B cell (primary cell): ENCODE data around the gene BRD3. TPM values are rescaled to one million over a fixed set of nuclear protein-coding genes. Genes with fewer than 3 reads are reported as not detected.
A peak's percentile ranks its signal among the peaks of the same experiment; 100 is the strongest.

ENCODE experiments used
- ATAC-seq: fragments of 200-7000 bp; cut with Tn5 transposase; one replicate; pipeline ENCODE4 v1.10.0; 2021; ENCODE audit warnings: low read depth, mild to moderate bottlenecking, moderate number of reproducible peaks, moderate library complexity
- CTCF ChIA-PET: fragments of 350-600 bp; sonication (Branson Sonifier 250); formaldehyde crosslinking; loops from one replicate; lab custom pipeline; 2021; ENCODE audit warnings: antibody characterized with exemption, inconsistent platforms; lab: Charles Lee
- POLR2A ChIA-PET: fragments of 350-600 bp; sonication (Branson Sonifier 250); formaldehyde crosslinking; loops from one replicate; lab custom pipeline; 2021; ENCODE audit warnings: antibody characterized with exemption; lab: Charles Lee
- DNase-seq: peaks from one replicate; pipeline ENCODE4 v3.0.0; 2013
- H2AFZ ChIP-seq: 2 replicates; pipeline ENCODE4 v1.6.1; 2012; ENCODE audit warnings: mild to moderate bottlenecking, low read depth, low read length; ENCODE audit not compliant: insufficient read depth, poor library complexity, severe bottlenecking
- H3K27ac ChIP-seq, 2 donors: 1 replicate in 1 of 2; 2 replicates in 1 of 2; pipeline ENCODE4 v1.5.1; 2012 to 2013; ENCODE audit warnings: low read length in 2 of 2, mild to moderate bottlenecking in 2 of 2, moderate library complexity in 1 of 2
- H3K27me3 ChIP-seq, 4 experiments: fragments of 200-600 bp in 1 of 4; sonication (generic) in 1 of 4; replicated peaks in 1 of 4; 1 replicate in 2 of 4; 2 replicates in 2 of 4; pipeline versions ENCODE4 v1.6.1 to v1.7.0; 2013 to 2016; ENCODE audit warnings: low read length in 3 of 4, mild to moderate bottlenecking in 2 of 4, mixed read lengths in 1 of 4, moderate library complexity in 1 of 4; ENCODE audit not compliant: insufficient read depth in 4 of 4, control insufficient read depth in 3 of 4; ENCODE audit errors: control extremely low read depth in 1 of 4
- H3K36me3 ChIP-seq, 2 experiments: replicated peaks in 1 of 2; 1 replicate in 1 of 2; 2 replicates in 1 of 2; pipeline versions ENCODE4 v1.6.1 to v1.7.1; 2013; ENCODE audit warnings: low read length in 1 of 2; ENCODE audit not compliant: insufficient read depth in 2 of 2, control insufficient read depth in 1 of 2; ENCODE audit errors: control extremely low read depth in 1 of 2, extremely low read depth in 1 of 2
- H3K4me1 ChIP-seq, 2 donors: fragments of 200-600 bp in 1 of 2; sonication (generic) in 1 of 2; 1 replicate in 1 of 2; 2 replicates in 1 of 2; pipeline versions ENCODE4 v1.5.1 to v1.6.1; 2013 to 2017; ENCODE audit warnings: low read length in 2 of 2; ENCODE audit not compliant: control insufficient read depth in 2 of 2, insufficient read depth in 2 of 2
- H3K4me2 ChIP-seq: replicated peaks from 2 replicates; pipeline ENCODE3; 2012; ENCODE audit warnings: mild to moderate bottlenecking, low read depth, low read length; ENCODE audit not compliant: poor library complexity, severe bottlenecking
- H3K4me3 ChIP-seq, 5 experiments: fragments of 200-600 bp in 1 of 5; sonication (generic) in 1 of 5; 1 replicate in 3 of 5; 2 replicates in 2 of 5; pipeline versions ENCODE4 v1.5.1 to v1.7.0; 2011 to 2016; ENCODE audit warnings: low read length in 4 of 5, mild to moderate bottlenecking in 4 of 5, low read depth in 2 of 5, control low read depth in 1 of 5, moderate library complexity in 1 of 5; ENCODE audit not compliant: insufficient read depth in 1 of 5; ENCODE audit errors: control extremely low read depth in 1 of 5, extremely low read depth in 1 of 5
- H3K79me2 ChIP-seq: fragments of 200-600 bp; sonication (generic); one replicate; pipeline ENCODE4 v1.6.0; 2016; ENCODE audit warnings: low read length; ENCODE audit not compliant: control insufficient read depth, insufficient read depth
- H3K9ac ChIP-seq: fragments of 200-600 bp; sonication (generic); 2 replicates; pipeline ENCODE4 v1.6.1; 2017; ENCODE audit warnings: mild to moderate bottlenecking, low read length, moderate library complexity
- H3K9me3 ChIP-seq, 3 donors: one replicate each; pipeline versions ENCODE4 v1.6.1 to v1.7.1; 2013; ENCODE audit warnings: low read length in 2 of 3; ENCODE audit not compliant: control insufficient read depth in 2 of 3, insufficient read depth in 1 of 3; ENCODE audit errors: control extremely low read depth in 1 of 3
- H4K20me1 ChIP-seq: 2 replicates; pipeline ENCODE4 v1.6.0; 2012; ENCODE audit warnings: mild to moderate bottlenecking, low read length; ENCODE audit not compliant: insufficient read depth, control insufficient read depth, poor library complexity, severe bottlenecking
- H3K27ac Mint-ChIP-seq: one replicate; pipeline ENCODE4 v1.8.0; 2021; ENCODE audit warnings: mixed read lengths
- H3K27me3 Mint-ChIP-seq: one replicate; pipeline ENCODE4 v1.8.0; 2021; ENCODE audit warnings: mixed read lengths
- H3K4me1 Mint-ChIP-seq: one replicate; pipeline ENCODE4 v1.8.0; 2021; ENCODE audit warnings: mixed read lengths
- H3K4me3 Mint-ChIP-seq: one replicate; pipeline ENCODE4 v1.8.0; 2021; ENCODE audit warnings: mixed read lengths
- H3K9me3 Mint-ChIP-seq: one replicate; pipeline ENCODE4 v1.8.0; 2022; ENCODE audit warnings: mixed read lengths; ENCODE audit not compliant: insufficient read depth
- EZH2 ChIP-seq: IDR thresholded peaks from 2 replicates; pipeline ENCODE4 v1.6.1; 2012; ENCODE audit warnings: borderline replicate concordance, low read depth, mild to moderate bottlenecking, moderate library complexity, low read length; ENCODE audit not compliant: insufficient read depth, poor library complexity, severe bottlenecking
- whole genome bisulfite sequencing: methylation state at CpG from one replicate; pipeline ENCODE4 v1.1.5; 2013; ENCODE audit warnings: missing lambda C conversion rate; ENCODE audit not compliant: insufficient coverage; 5-methylcytosine and 5-hydroxymethylcytosine counted together
- intact Hi-C: fragments of 100-400 bp; cut with micrococcal nuclease; formaldehyde crosslinking; loops from one replicate; pipeline ENCODE4 v1.10.0; 2022
- polyA plus RNA-seq: library from polyadenylated mRNA; depleted of rRNA; stranded (reverse); fragments of >200 nt; gene quantifications from 2 replicates; pipeline ENCODE4 v1.2.3, GENCODE V29; 2012
- total RNA-seq, 2 donors: library from RNA; stranded (reverse); fragments of 120-200 nt in 1 of 2; gene quantifications; 1 replicate in 1 of 2; 2 replicates in 1 of 2; pipeline versions ENCODE4 v1.2.3 to v1.2.4, GENCODE V29; 2013 to 2022
- TF ChIP-seq, protein P1 (sequence below): fragments of 200-600 bp; IDR thresholded peaks from one replicate; pipeline ENCODE4 v1.8.0; 2022; ENCODE audit warnings: antibody characterized with exemption, mild to moderate bottlenecking

BRD3 gene
- total and polyA plus RNA-seq, 2 donors (not counting 1 experiment from before 2014, with no cell fraction given): 8.9 to 38.0 TPM

DNA sequence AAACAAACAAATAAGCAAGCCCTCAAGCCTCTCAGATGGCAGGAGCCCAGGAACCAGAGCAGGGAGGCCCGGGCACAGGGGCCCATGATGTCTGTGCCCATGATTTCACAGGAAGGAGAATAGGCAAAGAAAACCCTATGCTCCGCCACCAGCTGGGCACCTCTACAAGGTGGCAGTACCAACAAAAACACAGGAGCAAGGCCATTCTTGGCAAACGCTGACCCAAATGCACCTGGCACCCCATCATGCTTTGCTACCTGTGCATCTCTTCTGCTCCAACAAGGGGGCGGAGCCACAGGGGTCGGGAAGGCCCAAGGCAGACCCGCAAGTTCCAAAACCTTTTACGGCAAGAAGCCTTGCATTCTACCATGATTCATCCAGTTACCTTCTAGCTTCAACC lies 3.1 kb downstream of the BRD3 start:
- H3K27me3 Mint-ChIP-seq: peaks cover under 1% of the 10 kb centered on the region
- Histone ChIP-seq H3K4me2 (no peak overlapping the region), H2AFZ (no peak overlapping the region), H3K9me3 (peaks cover 0 to 6% (median 0%) of the 10 kb centered on the region in 3 donors), H3K27ac (no peak overlapping the region), H3K27me3 (peaks cover 0 to 6% (median 2%) of the 10 kb centered on the region in 4 experiments), H3K79me2 (peaks cover 71% of the 10 kb centered on the region), H4K20me1 (peaks cover 72% of the 10 kb centered on the region), H3K4me1 (peaks cover 49 to 62% of the 10 kb centered on the region in 2 donors), H3K9ac (no peak overlapping the region), H3K4me3 (no peak overlapping the region), H3K36me3 (peaks cover 0 to 4% of the 10 kb centered on the region in 2 experiments)
- 96% methylated on average over 7 of the region's 7 CpGs for WGBS
- ATAC-seq (no peak), DNase-seq (no peak)
- ChIA-PET POLR2A (no interaction called here), CTCF (interaction anchor here (0.6 kb wide), 1 partner anchor 879 kb away, joined by 3 read pairs; no protein-coding TSS in a partner anchor)
- intact Hi-C loops: loop anchor here (5.0 to 10.0 kb wide), 4 partner anchors 120 to 917 kb away; partner anchors contain the start of gene RXRA
- H3K4me3 Mint-ChIP-seq: peak overlapping the region; percentile 23
- no peak overlapping the region for H3K27ac Mint-ChIP-seq
- no peaks in the 10 kb centered on the region for H3K9me3 Mint-ChIP-seq
- TF ChIP-seq EZH2: no peak
- TF ChIP-seq, protein P1, sequence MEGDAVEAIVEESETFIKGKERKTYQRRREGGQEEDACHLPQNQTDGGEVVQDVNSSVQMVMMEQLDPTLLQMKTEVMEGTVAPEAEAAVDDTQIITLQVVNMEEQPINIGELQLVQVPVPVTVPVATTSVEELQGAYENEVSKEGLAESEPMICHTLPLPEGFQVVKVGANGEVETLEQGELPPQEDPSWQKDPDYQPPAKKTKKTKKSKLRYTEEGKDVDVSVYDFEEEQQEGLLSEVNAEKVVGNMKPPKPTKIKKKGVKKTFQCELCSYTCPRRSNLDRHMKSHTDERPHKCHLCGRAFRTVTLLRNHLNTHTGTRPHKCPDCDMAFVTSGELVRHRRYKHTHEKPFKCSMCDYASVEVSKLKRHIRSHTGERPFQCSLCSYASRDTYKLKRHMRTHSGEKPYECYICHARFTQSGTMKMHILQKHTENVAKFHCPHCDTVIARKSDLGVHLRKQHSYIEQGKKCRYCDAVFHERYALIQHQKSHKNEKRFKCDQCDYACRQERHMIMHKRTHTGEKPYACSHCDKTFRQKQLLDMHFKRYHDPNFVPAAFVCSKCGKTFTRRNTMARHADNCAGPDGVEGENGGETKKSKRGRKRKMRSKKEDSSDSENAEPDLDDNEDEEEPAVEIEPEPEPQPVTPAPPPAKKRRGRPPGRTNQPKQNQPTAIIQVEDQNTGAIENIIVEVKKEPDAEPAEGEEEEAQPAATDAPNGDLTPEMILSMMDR: no peak
- H3K4me1 Mint-ChIP-seq: peaks cover 60% of the 10 kb centered on the region

DNA sequence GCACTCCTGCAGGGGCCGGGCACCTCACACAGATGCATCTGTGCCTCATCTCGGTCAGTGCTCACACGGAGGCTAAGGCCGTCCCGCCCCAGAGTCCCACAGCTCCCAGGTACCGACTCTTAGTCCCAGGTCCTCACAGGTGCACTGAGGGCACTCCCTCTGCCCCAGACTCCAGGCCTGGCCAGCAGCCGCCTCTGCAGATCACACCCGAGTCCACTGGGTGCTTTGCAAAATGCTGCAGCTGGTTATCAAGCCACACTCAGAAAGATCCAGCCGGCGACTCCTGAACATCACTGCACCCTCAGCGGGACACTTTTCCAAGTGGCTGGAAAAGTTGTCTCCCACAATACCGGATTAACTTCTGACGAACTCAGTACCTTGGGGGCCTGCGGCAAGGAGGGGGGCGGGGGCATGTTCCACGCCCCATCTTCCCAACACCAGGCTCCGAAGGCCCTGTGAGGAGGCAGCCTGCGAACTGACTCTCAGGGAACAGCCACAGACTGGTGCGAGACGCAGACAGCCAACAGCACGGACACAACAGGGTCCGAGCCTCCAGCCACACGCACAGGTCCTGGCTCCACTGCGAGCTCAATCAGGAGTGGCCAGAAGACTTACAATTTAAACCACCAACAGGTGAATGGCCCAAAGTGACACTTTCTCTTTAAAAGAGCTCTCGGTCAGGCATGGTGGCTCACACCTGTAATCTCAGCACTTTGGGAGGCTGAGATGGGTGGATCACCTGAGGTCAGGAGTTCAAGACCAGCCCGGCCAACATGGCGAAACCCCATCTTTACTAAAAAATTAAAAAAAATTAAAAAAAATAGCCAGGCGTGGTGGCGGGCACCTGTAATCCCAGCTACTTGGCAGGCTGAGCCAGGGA lies 4.0 kb downstream of the BRD3 start:
- peaks cover 68% of the 10 kb centered on the region for H3K4me1 Mint-ChIP-seq
- peaks cover 52 to 64% of the 10 kb centered on the region in 2 donors for H3K4me1 ChIP-seq
- H3K27ac ChIP-seq: no peak overlapping the region
- no peaks in the 10 kb centered on the region for H3K27me3 ChIP-seq
- DNase-seq: no peak
- TF ChIP-seq, protein P1: no peak
- no peak for TF ChIP-seq EZH2
- no peak overlapping the region for H3K4me2 ChIP-seq
- no peak overlapping the region for H3K9ac ChIP-seq
- no peak overlapping the region for H2AFZ ChIP-seq
- H4K20me1 ChIP-seq: peaks cover 81% of the 10 kb centered on the region
- H3K4me3 ChIP-seq: no peak overlapping the region
- H3K9me3 Mint-ChIP-seq: no peaks in the 10 kb centered on the region
- no peak overlapping the region for H3K27ac Mint-ChIP-seq
- ATAC-seq: no peak
- H3K79me2 ChIP-seq: peaks cover 80% of the 10 kb centered on the region
- ChIA-PET CTCF (interaction anchor here (0.8 kb wide), 1 partner anchor 107 kb away, joined by 3 read pairs; no protein-coding TSS in a partner anchor), POLR2A (no interaction called here)
- H3K36me3 ChIP-seq: peaks cover 0 to 4% of the 10 kb centered on the region in 2 experiments
- no peaks in the 10 kb centered on the region for H3K9me3 ChIP-seq
- intact Hi-C loops: loop anchor here (10.0 kb wide), 3 partner anchors 119 to 381 kb away; partner anchors contain the start of gene RXRA
- H3K4me3 Mint-ChIP-seq: peak overlapping the region; percentile 19
- 95% methylated on average over 24 of the region's 29 CpGs for WGBS
- H3K27me3 Mint-ChIP-seq: no peaks in the 10 kb centered on the region
